K562 (cell line): Measurements from ENCODE around the gene NRXN2.

Source experiments
- BDP1 ChIP-seq: IDR thresholded peaks from 3 replicates; pipeline ENCODE4 v1.6.1; 2011; ENCODE audit not compliant: insufficient read length, insufficient read depth
- BRCA1 ChIP-seq, 2 experiments: fragments of 450-650 bp in 1 of 2; sonication (generic) in 1 of 2; formaldehyde crosslinking in 1 of 2; IDR thresholded peaks; 2 replicates each; pipeline versions ENCODE4 v1.5.0 to v1.6.1; 2017 to 2020; ENCODE audit warnings: mild to moderate bottlenecking in 1 of 2, missing genetic modification reagents in 1 of 2
- MYNN ChIP-seq, 2 experiments: sonication (generic); formaldehyde crosslinking in 1 of 2; IDR thresholded peaks; 2 replicates each; pipeline versions ENCODE4 v1.5.0 to v1.6.1; 2016 to 2020; ENCODE audit warnings: antibody characterized with exemption in 1 of 2, missing genetic modification reagents in 1 of 2
- NFE2L1 ChIP-seq: fragments of 450-650 bp; IDR thresholded peaks from 2 replicates; pipeline ENCODE4 v1.6.1; 2016; ENCODE audit warnings: missing genetic modification characterization, low read depth, mild to moderate bottlenecking, missing compliant biosample characterization, moderate library complexity, borderline replicate concordance
- POLR2A ChIP-seq: fragments of 450-650 bp; conservative IDR thresholded peaks from 2 replicates; pipeline ENCODE4 v1.6.1; 2016
- POLR2AphosphoS5 ChIP-seq: IDR thresholded peaks from 2 replicates; pipeline ENCODE4 v1.6.1; 2011; ENCODE audit warnings: mild to moderate bottlenecking, low read depth, low read length, moderate library complexity; ENCODE audit not compliant: control insufficient read depth, insufficient read depth
- POLR2G ChIP-seq: fragments of 200-400 bp; formaldehyde crosslinking; IDR thresholded peaks from 2 replicates; pipeline ENCODE4 v1.6.1; 2017; ENCODE audit warnings: low read depth, mild to moderate bottlenecking, antibody characterized with exemption, low read length, moderate library complexity
- SMC3 ChIP-seq: conservative IDR thresholded peaks from 2 replicates; pipeline ENCODE4 v1.6.1; 2011; ENCODE audit warnings: low read depth, low read length, improper control_type of control experiment; ENCODE audit not compliant: insufficient read depth
- SP1 ChIP-seq: sonication (generic); formaldehyde crosslinking; IDR thresholded peaks from 2 replicates; pipeline ENCODE4 v1.8.1; 2022; ENCODE audit warnings: mild to moderate bottlenecking, missing genetic modification reagents
- STAT6 ChIP-seq: sonication (generic); formaldehyde crosslinking; IDR thresholded peaks from 2 replicates; pipeline ENCODE4 v1.8.1; 2023; ENCODE audit warnings: mild to moderate bottlenecking, missing genetic modification reagents
- TRIM28 ChIP-seq: fragments of 450-650 bp; IDR thresholded peaks from 2 replicates; pipeline ENCODE4 v1.6.1; 2017
- ZNF175 ChIP-seq: fragments of 200-800 bp; sonication (Bioruptor generic); IDR thresholded peaks from 2 replicates; pipeline ENCODE4 v1.6.1; 2016; ENCODE audit warnings: low read depth, mild to moderate bottlenecking, missing genetic modification characterization, missing compliant biosample characterization
- ZSCAN29 ChIP-seq: fragments of 450-650 bp; IDR thresholded peaks from 2 replicates; pipeline ENCODE4 v1.6.1; 2017
- TF ChIP-seq, protein P1 (sequence below): sonication (generic); formaldehyde crosslinking; IDR thresholded peaks from 2 replicates; pipeline ENCODE4 v1.5.0; 2020; ENCODE audit warnings: missing genetic modification reagents

- TF ChIP-seq POLR2G (no peak), POLR2A (no peak), BDP1 (no peak), SMC3 (no peak), STAT6 (CRISPR knock-in tag) (no peak), TRIM28 (no peak), SP1 (no peak), MYNN (IDR thresholded peaks at IDR 0.05) (no peak), MYNN (CRISPR knock-in tag; IDR thresholded peaks at IDR 0.05) (no peak), POLR2AphosphoS5 (no peak), NFE2L1 (tag) (no peak), ZNF175 (CRISPR knock-in tag) (no peak), ZSCAN29 (no peak), BRCA1 (IDR thresholded peaks at IDR 0.05) (no peak), BRCA1 (CRISPR knock-in tag; IDR thresholded peaks at IDR 0.05) (no peak)
- TF ChIP-seq, protein P1, sequence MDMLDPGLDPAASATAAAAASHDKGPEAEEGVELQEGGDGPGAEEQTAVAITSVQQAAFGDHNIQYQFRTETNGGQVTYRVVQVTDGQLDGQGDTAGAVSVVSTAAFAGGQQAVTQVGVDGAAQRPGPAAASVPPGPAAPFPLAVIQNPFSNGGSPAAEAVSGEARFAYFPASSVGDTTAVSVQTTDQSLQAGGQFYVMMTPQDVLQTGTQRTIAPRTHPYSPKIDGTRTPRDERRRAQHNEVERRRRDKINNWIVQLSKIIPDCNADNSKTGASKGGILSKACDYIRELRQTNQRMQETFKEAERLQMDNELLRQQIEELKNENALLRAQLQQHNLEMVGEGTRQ (CRISPR knock-in tag): no peak
Measured at GRCh38 chr11:64558869-64559268, 164.1 kb downstream of the NRXN2 start.
